ENCODE results near the gene ALDH1A2. TPM values are rescaled to one million over a fixed set of nuclear protein-coding genes. Genes with fewer than 3 reads are reported as not detected.
"Not testable (repeated sequence)": the region's sequence is repeated elsewhere in the genome, so short reads cannot be mapped to it uniquely, and the experiment has no call there.

Gene ALDH1A2
- total and polyA plus RNA-seq, 4 experiments from 2014 or later, result 0.15 to 0.83 TPM; not detected in 2

DNA sequence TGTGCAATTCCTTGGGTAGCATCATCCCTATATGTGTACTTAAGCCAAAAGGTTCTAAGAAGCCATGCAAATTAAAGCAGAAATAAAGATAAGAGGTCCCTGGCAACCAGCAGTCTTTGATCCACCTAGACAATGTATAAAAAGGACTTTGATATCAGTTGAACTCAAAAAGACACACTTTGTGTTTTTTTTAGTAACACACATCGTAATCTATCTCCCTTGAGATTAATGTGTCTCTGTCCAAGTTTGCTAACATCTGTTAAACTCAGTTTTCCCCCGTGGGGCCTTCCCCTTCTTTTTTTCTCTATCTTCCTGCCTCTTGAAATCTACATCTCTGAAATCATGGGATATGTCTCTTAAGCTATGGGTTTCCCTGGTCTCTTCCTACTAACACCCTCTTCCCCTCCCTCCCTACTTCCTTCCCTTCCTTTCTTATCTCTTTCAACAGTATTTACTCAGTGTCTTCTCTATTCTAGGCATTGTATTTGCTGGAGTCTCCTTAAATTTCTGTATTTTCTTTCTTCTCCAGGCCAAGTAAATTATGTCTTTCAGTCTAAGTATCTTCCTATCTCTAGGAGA is 27.7 kb downstream of the ALDH1A2 start:
- H3K36me3 Mint-ChIP-seq, result no peaks in the 10 kb centered on the region
- no peaks in the 10 kb centered on the region for H3K4me1 Mint-ChIP-seq
- CTCF ChIA-PET (ENCODE audit: partially characterized antibody), result no interaction called here
- H3K36me3 ChIP-seq (ENCODE audit: insufficient read depth, low read length), result no peaks in the 10 kb centered on the region
- H3K4me3 Mint-ChIP-seq, result no peak overlapping the region
- no peaks in the 10 kb centered on the region for H3K4me1 ChIP-seq (ENCODE audit: insufficient read depth, low read length)
- H3K27me3 Mint-ChIP-seq, result peaks cover 11 to 21% of the 10 kb centered on the region in 2 donors
- no peaks in the 10 kb centered on the region for H3K27me3 ChIP-seq (ENCODE audit: insufficient read depth, low read length)
- H3K27ac ChIP-seq (ENCODE audit: low read depth, low read length), result no peak overlapping the region
- no peak for DNase-seq
- no peak overlapping the region for H3K27ac Mint-ChIP-seq
- intact Hi-C loops (cut with micrococcal nuclease), result no loop called here
- no peak overlapping the region for H3K4me3 ChIP-seq (ENCODE audit: low read length in 2 of 2)
- POLR2A ChIA-PET (ENCODE audit: partially characterized antibody), result no interaction called here
- H3K9me3 ChIP-seq (ENCODE audit: control insufficient read depth in 1 of 2, low read length in 2 of 2), result no peaks in the 10 kb centered on the region
- no peaks in the 10 kb centered on the region for H3K9me3 Mint-ChIP-seq

- intact Hi-C loops (cut with micrococcal nuclease), result no loop called here
- H3K4me3 Mint-ChIP-seq, result no peak overlapping the region
- no peak overlapping the region for H3K27ac Mint-ChIP-seq
Observed at GRCh38 chr15:58036579-58036978, 28.9 kb downstream of the ALDH1A2 start.

DNA sequence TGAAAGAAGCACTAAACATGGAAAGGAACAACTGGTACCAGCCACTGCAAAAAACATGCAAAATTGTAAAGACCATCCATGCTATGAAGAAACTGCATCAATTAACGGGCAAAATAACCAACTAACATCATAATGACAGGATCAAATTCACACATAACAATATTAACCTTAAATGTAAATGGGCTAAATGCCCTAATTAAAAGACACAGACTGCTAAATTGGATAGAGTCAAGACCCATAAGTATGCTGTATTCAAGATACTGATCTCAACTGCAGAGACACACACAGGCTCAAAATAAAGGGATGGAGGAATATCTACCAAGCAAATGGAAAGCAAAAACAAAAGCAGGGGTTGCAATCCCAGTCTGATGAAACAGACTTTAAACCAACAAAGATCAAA is 37.1 kb downstream of the ALDH1A2 start:
- CTCF ChIA-PET (ENCODE audit: partially characterized antibody); H3K36me3 Mint-ChIP-seq; H3K4me1 Mint-ChIP-seq; H3K27me3 ChIP-seq (ENCODE audit: insufficient read depth, low read length); H3K27me3 Mint-ChIP-seq; H3K36me3 ChIP-seq (ENCODE audit: insufficient read depth, low read length); POLR2A ChIA-PET (ENCODE audit: partially characterized antibody); intact Hi-C loops (cut with micrococcal nuclease); H3K27ac Mint-ChIP-seq; H3K4me1 ChIP-seq (ENCODE audit: insufficient read depth, low read length); DNase-seq; H3K4me3 Mint-ChIP-seq; H3K27ac ChIP-seq (ENCODE audit: low read depth, low read length); H3K4me3 ChIP-seq (ENCODE audit: low read length in 2 of 2): not testable (repeated sequence)
- peaks cover 6 to 59% (median 42%) of the 10 kb centered on the region in 8 donors for H3K9me3 Mint-ChIP-seq
- peaks cover 0 to 14% of the 10 kb centered on the region in 2 donors for H3K9me3 ChIP-seq (ENCODE audit: control insufficient read depth in 1 of 2, low read length in 2 of 2)

More at GRCh38 chr15:58036579-58036978, 28.9 kb downstream of the ALDH1A2 start:
- Histone ChIP-seq H3K9me3 (ENCODE audit: control insufficient read depth in 1 of 2, low read length in 2 of 2) (no peaks in the 10 kb centered on the region), H3K27me3 (ENCODE audit: insufficient read depth, low read length) (no peaks in the 10 kb centered on the region), H3K27ac (ENCODE audit: low read depth, low read length) (no peak overlapping the region), H3K36me3 (ENCODE audit: insufficient read depth, low read length) (no peaks in the 10 kb centered on the region), H3K4me1 (ENCODE audit: insufficient read depth, low read length) (no peaks in the 10 kb centered on the region), H3K4me3 (ENCODE audit: low read length in 2 of 2) (no peak overlapping the region)
- Mint-ChIP-seq H3K4me1 (no peaks in the 10 kb centered on the region), H3K27me3 (peaks cover 11 to 19% of the 10 kb centered on the region in 2 donors), H3K9me3 (peaks cover 0 to 2% (median 0%) of the 10 kb centered on the region in 8 donors), H3K36me3 (no peaks in the 10 kb centered on the region)
- POLR2A ChIA-PET (ENCODE audit: partially characterized antibody), result no interaction called here
- DNase-seq, result no peak
- CTCF ChIA-PET (ENCODE audit: partially characterized antibody), result interaction anchor here (1.0 kb wide), 1 partner anchor 15 kb away, joined by 3 read pairs; no protein-coding TSS in a partner anchor

GRCh38 chr15:58026552-58026951 is 39.0 kb downstream of the ALDH1A2 start:
- H3K4me1 ChIP-seq (ENCODE audit: insufficient read depth, low read length), result no peaks in the 10 kb centered on the region
- H3K27ac Mint-ChIP-seq, result no peak overlapping the region
- CTCF ChIA-PET (ENCODE audit: partially characterized antibody), result no interaction called here
- peaks cover 0 to 14% of the 10 kb centered on the region in 2 donors for H3K9me3 ChIP-seq (ENCODE audit: control insufficient read depth in 1 of 2, low read length in 2 of 2)
- no peak overlapping the region for H3K27ac ChIP-seq (ENCODE audit: low read depth, low read length)
- no peaks in the 10 kb centered on the region for H3K4me1 Mint-ChIP-seq
- H3K36me3 Mint-ChIP-seq, result peaks cover 7 to 8% of the 10 kb centered on the region in 2 donors
- H3K36me3 ChIP-seq (ENCODE audit: insufficient read depth, low read length), result no peaks in the 10 kb centered on the region
- DNase-seq, result no peak
- H3K27me3 ChIP-seq (ENCODE audit: insufficient read depth, low read length), result no peaks in the 10 kb centered on the region
- peaks cover 3 to 7% of the 10 kb centered on the region in 2 donors for H3K27me3 Mint-ChIP-seq
- peaks cover 8 to 70% (median 54%) of the 10 kb centered on the region in 8 donors for H3K9me3 Mint-ChIP-seq
- POLR2A ChIA-PET (ENCODE audit: partially characterized antibody), result no interaction called here
- H3K4me3 ChIP-seq (ENCODE audit: low read length in 2 of 2), result no peak overlapping the region
- intact Hi-C loops (cut with micrococcal nuclease), result no loop called here
- no peak overlapping the region for H3K4me3 Mint-ChIP-seq

GRCh38 chr15:58026051-58026450 is 39.5 kb downstream of the ALDH1A2 start:
- H3K9me3 ChIP-seq (ENCODE audit: control insufficient read depth in 1 of 2, low read length in 2 of 2), result peaks cover 0 to 14% of the 10 kb centered on the region in 2 donors
- no peaks in the 10 kb centered on the region for H3K4me1 ChIP-seq (ENCODE audit: insufficient read depth, low read length)
- no peaks in the 10 kb centered on the region for H3K27me3 ChIP-seq (ENCODE audit: insufficient read depth, low read length)
- no peaks in the 10 kb centered on the region for H3K4me1 Mint-ChIP-seq
- H3K9me3 Mint-ChIP-seq, result peaks cover 8 to 70% (median 57%) of the 10 kb centered on the region in 8 donors
- ChIA-PET POLR2A (ENCODE audit: partially characterized antibody) (no interaction called here), CTCF (ENCODE audit: partially characterized antibody) (no interaction called here)
- peaks cover 4 to 8% of the 10 kb centered on the region in 2 donors for H3K27me3 Mint-ChIP-seq
- H3K27ac ChIP-seq (ENCODE audit: low read depth, low read length), result no peak overlapping the region
- no peak for DNase-seq
- peaks cover 7 to 8% of the 10 kb centered on the region in 2 donors for H3K36me3 Mint-ChIP-seq
- no peak overlapping the region for H3K27ac Mint-ChIP-seq
- no peak overlapping the region for H3K4me3 Mint-ChIP-seq
- no peaks in the 10 kb centered on the region for H3K36me3 ChIP-seq (ENCODE audit: insufficient read depth, low read length)
- H3K4me3 ChIP-seq (ENCODE audit: low read length in 2 of 2), result no peak overlapping the region
- intact Hi-C loops (cut with micrococcal nuclease), result no loop called here

DNA sequence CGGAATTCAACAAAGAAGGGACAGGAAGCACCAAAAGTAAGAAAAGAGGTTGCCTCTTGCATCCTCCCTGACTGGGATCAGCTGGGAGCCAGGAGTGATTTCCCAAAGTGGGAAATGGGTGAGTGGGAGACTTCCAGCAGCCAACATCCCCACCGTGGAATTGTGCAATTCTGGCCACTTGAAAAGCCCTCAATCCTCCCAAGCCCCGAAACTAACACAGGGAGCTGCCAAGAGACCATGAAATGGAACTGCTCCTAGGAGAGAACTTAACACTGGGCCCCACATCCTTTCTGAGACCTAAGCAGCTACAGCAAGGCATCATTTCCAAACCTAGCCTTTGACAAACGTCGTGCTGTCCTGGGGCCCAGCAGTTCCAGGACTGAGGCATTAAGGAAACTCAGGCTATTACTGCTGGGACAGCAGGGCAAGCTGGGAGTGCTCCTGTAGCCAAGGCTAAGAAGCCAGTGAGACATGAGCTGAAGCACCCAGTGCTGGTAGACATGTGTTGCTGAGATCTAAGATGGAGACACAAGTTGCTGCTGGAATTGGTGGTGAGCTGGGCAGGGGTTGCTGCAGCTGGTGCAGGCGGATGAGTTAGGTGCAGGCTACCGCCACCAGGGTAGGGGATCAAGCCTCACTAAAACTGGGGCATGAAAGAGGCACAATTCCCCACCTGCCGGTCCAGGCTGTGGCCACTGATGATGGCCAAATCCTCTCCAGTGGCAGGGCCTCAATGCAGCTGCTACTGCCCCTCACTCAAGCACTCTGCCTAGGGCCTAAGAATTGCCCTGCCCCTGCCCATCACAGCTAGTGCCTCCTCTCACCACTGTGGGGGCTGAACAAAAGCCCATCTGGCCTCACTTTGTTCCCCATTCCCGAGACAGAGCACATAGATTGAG is 43.9 kb downstream of the ALDH1A2 start:
- Mint-ChIP-seq H3K9me3 (peaks cover 5 to 51% (median 41%) of the 10 kb centered on the region in 8 donors), H3K36me3 (peaks cover 7 to 8% of the 10 kb centered on the region in 2 donors), H3K4me3 (no peak overlapping the region), H3K4me1 (no peaks in the 10 kb centered on the region), H3K27me3 (peaks cover 7 to 9% of the 10 kb centered on the region in 2 donors), H3K27ac (no peak overlapping the region)
- H3K27ac ChIP-seq (ENCODE audit: low read depth, low read length), result no peak overlapping the region
- no peaks in the 10 kb centered on the region for H3K36me3 ChIP-seq (ENCODE audit: insufficient read depth, low read length)
- POLR2A ChIA-PET (ENCODE audit: partially characterized antibody), result no interaction called here
- no peak overlapping the region for H3K4me3 ChIP-seq (ENCODE audit: low read length in 2 of 2)
- CTCF ChIA-PET (ENCODE audit: partially characterized antibody), result interaction anchor here (1.1 kb wide), 1 partner anchor 15 kb away, joined by 3 read pairs; no protein-coding TSS in a partner anchor
- no peaks in the 10 kb centered on the region for H3K4me1 ChIP-seq (ENCODE audit: insufficient read depth, low read length)
- intact Hi-C loops (cut with micrococcal nuclease), result no loop called here
- H3K27me3 ChIP-seq (ENCODE audit: insufficient read depth, low read length), result no peaks in the 10 kb centered on the region
- no peak for DNase-seq
- peaks cover 0 to 10% of the 10 kb centered on the region in 2 donors for H3K9me3 ChIP-seq (ENCODE audit: control insufficient read depth in 1 of 2, low read length in 2 of 2)

GRCh38 chr15:58019503-58020376 is 45.8 kb downstream of the ALDH1A2 start:
- peaks cover 2 to 7% of the 10 kb centered on the region in 2 donors for H3K36me3 Mint-ChIP-seq
- H3K4me3 ChIP-seq (ENCODE audit: low read length in 2 of 2), result no peak overlapping the region
- H3K27ac Mint-ChIP-seq, result no peak overlapping the region
- CTCF ChIA-PET (ENCODE audit: partially characterized antibody), result no interaction called here
- POLR2A ChIA-PET (ENCODE audit: partially characterized antibody), result no interaction called here
- no peak overlapping the region for H3K4me3 Mint-ChIP-seq
- no peak for DNase-seq
- no peaks in the 10 kb centered on the region for H3K4me1 Mint-ChIP-seq
- H3K36me3 ChIP-seq (ENCODE audit: insufficient read depth, low read length), result no peaks in the 10 kb centered on the region
- intact Hi-C loops (cut with micrococcal nuclease), result no loop called here
- no peaks in the 10 kb centered on the region for H3K27me3 ChIP-seq (ENCODE audit: insufficient read depth, low read length)
- no peaks in the 10 kb centered on the region for H3K9me3 ChIP-seq (ENCODE audit: control insufficient read depth in 1 of 2, low read length in 2 of 2)
- no peaks in the 10 kb centered on the region for H3K4me1 ChIP-seq (ENCODE audit: insufficient read depth, low read length)
- peaks cover 3 to 35% (median 23%) of the 10 kb centered on the region in 8 donors for H3K9me3 Mint-ChIP-seq
- H3K27me3 Mint-ChIP-seq, result peaks cover 7 to 14% of the 10 kb centered on the region in 2 donors
- H3K27ac ChIP-seq (ENCODE audit: low read depth, low read length), result no peak overlapping the region

All from CD4-positive, alpha-beta memory T cell (primary cell).